DND-41 (cell line): ENCODE results near the gene BCKDK.

Experiments used
- ATAC-seq: fragments of 200-7000 bp; cut with Tn5 transposase; 3 replicates; pipeline ENCODE4 v1.9.1; 2021; ENCODE audit warnings: low read depth; ENCODE audit not compliant: insufficient read depth
- DNase-seq: peaks from one replicate; pipeline ENCODE4 v3.0.0-alpha.2; 2020
- H2AFZ ChIP-seq: 2 replicates; pipeline ENCODE4 v1.6.0; 2012; ENCODE audit warnings: low read depth, low read length
- H3K27ac ChIP-seq: 2 replicates; pipeline ENCODE4 v1.5.1; 2012; ENCODE audit warnings: low read length, inconsistent platforms
- H3K27me3 ChIP-seq: fragments of 200-600 bp; sonication (generic); 2 replicates; pipeline ENCODE4 v1.6.0; 2012; ENCODE audit warnings: low read length, mild to moderate bottlenecking, inconsistent platforms; ENCODE audit not compliant: insufficient read depth, poor library complexity
- H3K36me3 ChIP-seq: 2 replicates; pipeline ENCODE4 v1.5.1; 2012; ENCODE audit warnings: low read length, inconsistent platforms; ENCODE audit not compliant: insufficient read depth
- H3K4me1 ChIP-seq: 2 replicates; pipeline ENCODE4 v1.5.1; 2012; ENCODE audit warnings: mild to moderate bottlenecking, low read length; ENCODE audit not compliant: insufficient read depth
- H3K4me2 ChIP-seq: 2 replicates; pipeline ENCODE4 v1.6.0; 2012; ENCODE audit warnings: mild to moderate bottlenecking, moderate library complexity, low read length, inconsistent platforms; ENCODE audit not compliant: insufficient read depth
- H3K4me3 ChIP-seq, 2 experiments: fragments of 200-600 bp in 1 of 2; shearing (Covaris generic) in 1 of 2; 2 replicates each; pipeline ENCODE4 v1.5.1; 2012 to 2016; ENCODE audit warnings: inconsistent platforms in 2 of 2, low read length in 2 of 2, mild to moderate bottlenecking in 2 of 2, low read depth in 1 of 2, moderate library complexity in 1 of 2
- H3K79me2 ChIP-seq: 2 replicates; pipeline ENCODE4 v1.6.0; 2012; ENCODE audit warnings: low read length, inconsistent platforms; ENCODE audit not compliant: insufficient read depth
- H3K9ac ChIP-seq: 2 replicates; pipeline ENCODE4 v1.6.0; 2012; ENCODE audit warnings: low read depth, mild to moderate bottlenecking, inconsistent platforms, low read length, moderate library complexity
- H3K9me3 ChIP-seq: 2 replicates; pipeline ENCODE4 v1.5.1; 2012; ENCODE audit warnings: low read length, moderate library complexity, mild to moderate bottlenecking, inconsistent platforms; ENCODE audit not compliant: insufficient read depth, severe bottlenecking
- H4K20me1 ChIP-seq: 2 replicates; pipeline ENCODE4 v1.6.0; 2012; ENCODE audit warnings: low read length; ENCODE audit not compliant: insufficient read depth
- CTCF ChIP-seq: IDR thresholded peaks from 2 replicates; pipeline ENCODE4 v1.5.1; 2012; ENCODE audit warnings: borderline replicate concordance, low read length, moderate library complexity, mild to moderate bottlenecking; ENCODE audit not compliant: poor library complexity, severe bottlenecking; ENCODE audit errors: extremely low read depth
- EZH2 ChIP-seq: IDR thresholded peaks from 3 replicates; pipeline ENCODE4 v1.6.1; 2012; ENCODE audit warnings: borderline replicate concordance, low read depth, mild to moderate bottlenecking, moderate library complexity, low read length, inconsistent platforms; ENCODE audit not compliant: severe bottlenecking

BCKDK gene

GRCh38 chr16:31133046-31133501 lies 24.9 kb downstream of the BCKDK start:
- H3K27me3 ChIP-seq, result no peaks in the 10 kb centered on the region
- H4K20me1 ChIP-seq, result no peaks in the 10 kb centered on the region
- no peaks in the 10 kb centered on the region for H3K9me3 ChIP-seq
- H3K36me3 ChIP-seq, result peaks cover 36% of the 10 kb centered on the region
- H3K4me1 ChIP-seq, result no peaks in the 10 kb centered on the region
- ATAC-seq (no peak), DNase-seq (no peak)
- TF ChIP-seq CTCF, result no peak
- TF ChIP-seq EZH2, result no peak
- H2AFZ ChIP-seq, result no peak overlapping the region
- H3K9ac ChIP-seq, result no peak overlapping the region
- H3K79me2 ChIP-seq, result no peaks in the 10 kb centered on the region
- H3K4me3 ChIP-seq, result no peak overlapping the region
- no peak overlapping the region for H3K4me2 ChIP-seq
- no peak overlapping the region for H3K27ac ChIP-seq

- H3K36me3 ChIP-seq, result peaks cover 30% of the 10 kb centered on the region
- H3K27me3 ChIP-seq, result no peaks in the 10 kb centered on the region
- no peaks in the 10 kb centered on the region for H3K9me3 ChIP-seq
- DNase-seq (no peak), ATAC-seq (no peak)
- H3K79me2 ChIP-seq, result no peaks in the 10 kb centered on the region
- TF ChIP-seq EZH2, result no peak
- no peak for TF ChIP-seq CTCF
- H3K9ac ChIP-seq, result no peak overlapping the region
- no peaks in the 10 kb centered on the region for H4K20me1 ChIP-seq
- no peak overlapping the region for H3K4me2 ChIP-seq
- no peak overlapping the region for H2AFZ ChIP-seq
- H3K4me3 ChIP-seq, result no peak overlapping the region
- no peaks in the 10 kb centered on the region for H3K4me1 ChIP-seq
- no peak overlapping the region for H3K27ac ChIP-seq
These were observed 25.9 kb downstream of the BCKDK start for GRCh38 chr16:31134091-31134571.

GRCh38 chr16:31134625-31135534 lies 26.7 kb downstream of the BCKDK start:
- Histone ChIP-seq H3K9me3 (no peaks in the 10 kb centered on the region), H3K4me2 (no peak overlapping the region), H3K36me3 (peaks cover 22% of the 10 kb centered on the region), H3K4me1 (no peaks in the 10 kb centered on the region), H3K4me3 (no peak overlapping the region), H3K9ac (no peak overlapping the region), H3K27ac (no peak overlapping the region), H4K20me1 (no peaks in the 10 kb centered on the region), H3K79me2 (no peaks in the 10 kb centered on the region), H3K27me3 (no peaks in the 10 kb centered on the region), H2AFZ (no peak overlapping the region)
- DNase-seq, result no peak
- no peak for TF ChIP-seq EZH2
- no peak for TF ChIP-seq CTCF
- no peak for ATAC-seq
